ENCODE measurements around the gene MT3. TPM values are rescaled to one million over a fixed set of nuclear protein-coding genes. Genes with fewer than 3 reads are reported as not detected.

The MT3 gene
- total and polyA plus RNA-seq, 2 of the 13 experiments (the other 11 are each of a cell fraction or from before 2014, with no cell fraction given): not detected

DNA sequence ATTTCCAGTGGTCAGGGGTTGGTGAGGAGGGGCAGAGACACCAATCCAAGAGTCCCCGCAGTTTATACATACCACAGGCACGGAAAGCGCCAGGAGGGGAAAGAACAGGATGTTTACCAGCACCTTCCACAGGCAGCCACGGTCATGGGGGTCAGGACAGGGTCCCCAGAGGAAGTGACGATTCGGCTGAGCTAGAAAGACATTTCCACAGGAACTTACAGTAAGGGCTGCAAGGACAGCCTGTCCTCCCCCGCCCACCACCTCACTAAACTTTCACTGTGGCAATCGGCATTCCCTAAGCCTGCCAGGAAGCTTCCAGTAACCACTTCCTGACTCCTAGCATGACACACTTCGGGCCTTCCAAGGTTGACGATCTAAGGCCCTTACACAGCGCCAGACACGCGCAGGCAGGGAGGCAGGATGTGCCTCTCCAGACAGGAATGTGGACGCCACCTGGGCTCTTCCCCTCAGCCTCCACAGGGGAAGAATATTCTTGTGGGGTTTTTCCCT is 17.8 kb downstream of the MT3 start (continued):
- TF ChIP-seq U2AF1 (optimal IDR thresholded peaks at IDR 0.05; ENCODE audit: low read depth, low read length) (no peak), EP300 (IDR thresholded peaks at IDR 0.05; ENCODE audit: low read depth in 2 of 2, low read length in 2 of 2) (peak in 1 of 2 experiments; percentile 71; a peak in 2 of 4 replicates), EP300 (CRISPR knock-in tag; IDR thresholded peaks at IDR 0.05; ENCODE audit: borderline replicate concordance) (peak; percentile 81), CENPT (CRISPR knock-in tag; IDR thresholded peaks at IDR 0.05; ENCODE audit: low read depth) (no peak), HCFC1 (IDR thresholded peaks at IDR 0.05; ENCODE audit: low read depth, low read length) (peak; percentile 33), ZNF674 (CRISPR knock-in tag; IDR thresholded peaks at IDR 0.05; ENCODE audit: low read depth) (no peak), ZNF777 (CRISPR knock-in tag; IDR thresholded peaks at IDR 0.05) (no peak), MED8 (CRISPR knock-in tag; IDR thresholded peaks at IDR 0.05; ENCODE audit: insufficient replicate concordance) (peak; percentile 55), NFATC3 (CRISPR knock-in tag; IDR thresholded peaks at IDR 0.05) (no peak), ETV6 (CRISPR knock-in tag; conservative IDR thresholded peaks at IDR 0.05) (peak; percentile 89), ZNF549 (CRISPR knock-in tag; IDR thresholded peaks at IDR 0.05) (no peak; the same call in 1 of the 2 replicates), ZNF749 (CRISPR knock-in tag; IDR thresholded peaks at IDR 0.05; ENCODE audit: borderline replicate concordance) (no peak), PHF20 (CRISPR knock-in tag; IDR thresholded peaks at IDR 0.05) (peak; percentile 73), CHCHD3 (CRISPR knock-in tag; IDR thresholded peaks at IDR 0.05) (0 out of 2 replicates have a peak, but pooled peaks have one; percentile 74), NR2F1 (CRISPR knock-in tag; IDR thresholded peaks at IDR 0.05) (peak; percentile 12 to 68; a peak in 3 of 4 replicates), POLR2AphosphoS5 (IDR thresholded peaks at IDR 0.05; ENCODE audit: low read depth, low read length) (peak; percentile 79), SYNCRIP (IDR thresholded peaks at IDR 0.05; ENCODE audit: insufficient read depth, low read depth, low read length) (no peak), ZFP82 (CRISPR knock-in tag; IDR thresholded peaks at IDR 0.05; ENCODE audit: borderline replicate concordance) (no peak), MAFK (conservative IDR thresholded peaks at IDR 0.05 in 1 of 2, IDR thresholded peaks at IDR 0.05 in 1 of 2; ENCODE audit: low read length in 2 of 2) (no peak), ZNF317 (CRISPR knock-in tag; IDR thresholded peaks at IDR 0.05) (peak; percentile 40)
- TF ChIP-seq, protein P1, sequence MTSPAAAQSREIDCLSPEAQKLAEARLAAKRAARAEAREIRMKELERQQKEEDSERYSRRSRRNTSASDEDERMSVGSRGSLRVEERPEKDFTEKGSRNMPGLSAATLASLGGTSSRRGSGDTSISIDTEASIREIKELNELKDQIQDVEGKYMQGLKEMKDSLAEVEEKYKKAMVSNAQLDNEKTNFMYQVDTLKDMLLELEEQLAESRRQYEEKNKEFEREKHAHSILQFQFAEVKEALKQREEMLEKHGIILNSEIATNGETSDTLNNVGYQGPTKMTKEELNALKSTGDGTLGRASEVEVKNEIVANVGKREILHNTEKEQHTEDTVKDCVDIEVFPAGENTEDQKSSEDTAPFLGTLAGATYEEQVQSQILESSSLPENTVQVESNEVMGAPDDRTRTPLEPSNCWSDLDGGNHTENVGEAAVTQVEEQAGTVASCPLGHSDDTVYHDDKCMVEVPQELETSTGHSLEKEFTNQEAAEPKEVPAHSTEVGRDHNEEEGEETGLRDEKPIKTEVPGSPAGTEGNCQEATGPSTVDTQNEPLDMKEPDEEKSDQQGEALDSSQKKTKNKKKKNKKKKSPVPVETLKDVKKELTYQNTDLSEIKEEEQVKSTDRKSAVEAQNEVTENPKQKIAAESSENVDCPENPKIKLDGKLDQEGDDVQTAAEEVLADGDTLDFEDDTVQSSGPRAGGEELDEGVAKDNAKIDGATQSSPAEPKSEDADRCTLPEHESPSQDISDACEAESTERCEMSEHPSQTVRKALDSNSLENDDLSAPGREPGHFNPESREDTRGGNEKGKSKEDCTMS (CRISPR knock-in tag; conservative IDR thresholded peaks at IDR 0.05): no peak
- TF ChIP-seq, protein P2, sequence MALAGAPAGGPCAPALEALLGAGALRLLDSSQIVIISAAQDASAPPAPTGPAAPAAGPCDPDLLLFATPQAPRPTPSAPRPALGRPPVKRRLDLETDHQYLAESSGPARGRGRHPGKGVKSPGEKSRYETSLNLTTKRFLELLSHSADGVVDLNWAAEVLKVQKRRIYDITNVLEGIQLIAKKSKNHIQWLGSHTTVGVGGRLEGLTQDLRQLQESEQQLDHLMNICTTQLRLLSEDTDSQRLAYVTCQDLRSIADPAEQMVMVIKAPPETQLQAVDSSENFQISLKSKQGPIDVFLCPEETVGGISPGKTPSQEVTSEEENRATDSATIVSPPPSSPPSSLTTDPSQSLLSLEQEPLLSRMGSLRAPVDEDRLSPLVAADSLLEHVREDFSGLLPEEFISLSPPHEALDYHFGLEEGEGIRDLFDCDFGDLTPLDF (CRISPR knock-in tag; IDR thresholded peaks at IDR 0.05): no peak
- TF ChIP-seq, protein P3, sequence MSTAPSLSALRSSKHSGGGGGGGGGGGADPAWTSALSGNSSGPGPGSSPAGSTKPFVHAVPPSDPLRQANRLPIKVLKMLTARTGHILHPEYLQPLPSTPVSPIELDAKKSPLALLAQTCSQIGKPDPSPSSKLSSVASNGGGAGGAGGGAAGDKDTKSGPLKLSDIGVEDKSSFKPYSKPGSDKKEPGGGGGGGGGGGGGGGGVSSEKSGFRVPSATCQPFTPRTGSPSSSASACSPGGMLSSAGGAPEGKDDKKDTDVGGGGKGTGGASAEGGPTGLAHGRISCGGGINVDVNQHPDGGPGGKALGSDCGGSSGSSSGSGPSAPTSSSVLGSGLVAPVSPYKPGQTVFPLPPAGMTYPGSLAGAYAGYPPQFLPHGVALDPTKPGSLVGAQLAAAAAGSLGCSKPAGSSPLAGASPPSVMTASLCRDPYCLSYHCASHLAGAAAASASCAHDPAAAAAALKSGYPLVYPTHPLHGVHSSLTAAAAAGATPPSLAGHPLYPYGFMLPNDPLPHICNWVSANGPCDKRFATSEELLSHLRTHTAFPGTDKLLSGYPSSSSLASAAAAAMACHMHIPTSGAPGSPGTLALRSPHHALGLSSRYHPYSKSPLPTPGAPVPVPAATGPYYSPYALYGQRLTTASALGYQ (CRISPR knock-in tag; IDR thresholded peaks at IDR 0.05): peak; percentile 93
- TF ChIP-seq, protein P4, sequence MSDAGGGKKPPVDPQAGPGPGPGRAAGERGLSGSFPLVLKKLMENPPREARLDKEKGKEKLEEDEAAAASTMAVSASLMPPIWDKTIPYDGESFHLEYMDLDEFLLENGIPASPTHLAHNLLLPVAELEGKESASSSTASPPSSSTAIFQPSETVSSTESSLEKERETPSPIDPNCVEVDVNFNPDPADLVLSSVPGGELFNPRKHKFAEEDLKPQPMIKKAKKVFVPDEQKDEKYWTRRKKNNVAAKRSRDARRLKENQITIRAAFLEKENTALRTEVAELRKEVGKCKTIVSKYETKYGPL (CRISPR knock-in tag; IDR thresholded peaks at IDR 0.05): 0 out of 2 replicates have a peak, but pooled peaks have one; percentile 10

All from HepG2 (cell line).